ENCODE results near the gene GTF2IRD1. TPM values are rescaled to one million over a fixed set of nuclear protein-coding genes. Genes with fewer than 3 reads are reported as not detected.

The GTF2IRD1 gene
- total and polyA plus RNA-seq, 2 of the 4 experiments (the other 2 are of a cell fraction), result 4.1 to 21.9 TPM

- Histone ChIP-seq H3K4ac (ENCODE audit: low read depth, low read length) (no peak overlapping the region), H4K5ac (ENCODE audit: low read depth, low read length) (no peak overlapping the region), H3K27ac (ENCODE audit: insufficient read depth, low read length) (no peak overlapping the region), H3K23ac (ENCODE audit: low read depth, low read length) (no peak overlapping the region), H3K18ac (ENCODE audit: low read depth, low read length) (no peak overlapping the region), H3K4me1 (ENCODE audit: control insufficient read depth, insufficient read depth, low read length) (peaks cover 12% of the 10 kb centered on the region), H2AK5ac (ENCODE audit: low read depth, low read length) (no peak overlapping the region), H3K9me1 (ENCODE audit: insufficient read depth, low read length) (peaks cover 18% of the 10 kb centered on the region), H2BK20ac (ENCODE audit: low read depth, low read length) (no peak overlapping the region), H2BK5ac (ENCODE audit: low read depth, low read length, poor library complexity, severe bottlenecking) (no peak overlapping the region), H2BK15ac (ENCODE audit: low read depth, low read length) (no peak overlapping the region), H3K79me1 (ENCODE audit: low read depth in 1 of 2, low read length in 2 of 2) (peaks cover 35 to 83% of the 10 kb centered on the region in 2 experiments), H2AFZ (replicated peaks; ENCODE audit: low read length, poor library complexity) (no peak overlapping the region), H3K4me3 (ENCODE audit: insufficient read depth, low read depth, low read length) (no peak overlapping the region), H3K27me3 (ENCODE audit: control insufficient read depth, insufficient read depth, low read length) (no peaks in the 10 kb centered on the region), H3K9ac (ENCODE audit: low read depth, low read length) (no peak overlapping the region), H3K36me3 (ENCODE audit: control insufficient read depth, insufficient read depth, low read length) (0 out of 2 replicates have a peak, but pooled peaks cover 3% of the 10 kb centered on the region), H2BK120ac (ENCODE audit: low read depth, low read length) (no peak overlapping the region), H3K56ac (ENCODE audit: extremely low read depth, insufficient read depth, low read length) (no peak overlapping the region), H4K20me1 (ENCODE audit: insufficient read depth, low read length) (peaks cover 49% of the 10 kb centered on the region), H3K9me3 (ENCODE audit: control insufficient read depth, insufficient read depth, low read length) (no peaks in the 10 kb centered on the region), H3K14ac (replicated peaks; ENCODE audit: low read depth, low read length) (no peak overlapping the region), H3K4me2 (ENCODE audit: low read depth, low read length) (no peak overlapping the region), H4K8ac (ENCODE audit: low read depth in 2 of 2, low read length in 2 of 2) (no peak overlapping the region), H2AK9ac (replicated peaks; ENCODE audit: low read depth, low read length, poor library complexity) (no peak overlapping the region), H4K91ac (ENCODE audit: insufficient read depth, low read depth, low read length) (no peak overlapping the region)
- no TSS peak for BruUV-seq (replicated peaks)
- ChIA-PET CTCF (no interaction called here), POLR2A (ENCODE audit: unreplicated experiment) (no interaction called here)
- TF ChIP-seq ELK1 (IDR thresholded peaks at IDR 0.05; ENCODE audit: borderline replicate concordance, low read depth, low read length), result no peak
- TF ChIP-seq RCOR1 (IDR thresholded peaks at IDR 0.05; ENCODE audit: insufficient replicate concordance, low read length), result no peak
- no peak for TF ChIP-seq MXI1 (IDR thresholded peaks at IDR 0.05; ENCODE audit: borderline replicate concordance, low read depth, low read length)
- TF ChIP-seq RAD21 (IDR thresholded peaks at IDR 0.05; ENCODE audit: low read length), result no peak
- no peak for TF ChIP-seq SMC3 (IDR thresholded peaks at IDR 0.05; ENCODE audit: low read depth, low read length)
- no peak for TF ChIP-seq NFE2L2 (IDR thresholded peaks at IDR 0.05; ENCODE audit: low read depth, low read length)
- TF ChIP-seq MAFK (IDR thresholded peaks at IDR 0.05; ENCODE audit: low read depth, low read length), result no peak
- no peak for TF ChIP-seq POLR2A (IDR thresholded peaks at IDR 0.05; ENCODE audit: low read depth, low read length)
- no peak for TF ChIP-seq CTCF (conservative IDR thresholded peaks at IDR 0.05; ENCODE audit: low read depth, low read length)
- TF ChIP-seq FOS (IDR thresholded peaks at IDR 0.05; ENCODE audit: low read depth, low read length), result no peak
- no peak for TF ChIP-seq CEBPB (IDR thresholded peaks at IDR 0.05; ENCODE audit: low read depth, low read length)
- TF ChIP-seq USF2 (IDR thresholded peaks at IDR 0.05; ENCODE audit: low read depth, low read length), result no peak
- TF ChIP-seq RFX5 (IDR thresholded peaks at IDR 0.05; ENCODE audit: low read depth, low read length), result no peak
- no peak for TF ChIP-seq BHLHE40 (IDR thresholded peaks at IDR 0.05; ENCODE audit: low read depth, low read length)
- intact Hi-C loops (cut with micrococcal nuclease) (no loop called here), in situ Hi-C loops (cut with MboI; ENCODE audit: low sequenced_read_pairs) (no loop called here), dilution Hi-C loops (cut with HindIII; ENCODE audit: low sequenced_read_pairs, unreplicated experiment) (no loop called here)
- 79% methylated on average over 7 of the region's 10 CpGs; no CpG with 5 or more reads in 1 of the 2 experiments for WGBS, 2 experiments (ENCODE audit: extremely low coverage in 2 of 2, insufficient read length in 1 of 2)
- DNase-seq, result no peak
- no peak for ATAC-seq (ENCODE audit: low read depth)
Observed at GRCh38 chr7:74501298-74501697, 47.6 kb downstream of the GTF2IRD1 start.

Data from IMR-90 (cell line).